ENCODE measurements around the gene GCNT4.

The GCNT4 gene

DNA sequence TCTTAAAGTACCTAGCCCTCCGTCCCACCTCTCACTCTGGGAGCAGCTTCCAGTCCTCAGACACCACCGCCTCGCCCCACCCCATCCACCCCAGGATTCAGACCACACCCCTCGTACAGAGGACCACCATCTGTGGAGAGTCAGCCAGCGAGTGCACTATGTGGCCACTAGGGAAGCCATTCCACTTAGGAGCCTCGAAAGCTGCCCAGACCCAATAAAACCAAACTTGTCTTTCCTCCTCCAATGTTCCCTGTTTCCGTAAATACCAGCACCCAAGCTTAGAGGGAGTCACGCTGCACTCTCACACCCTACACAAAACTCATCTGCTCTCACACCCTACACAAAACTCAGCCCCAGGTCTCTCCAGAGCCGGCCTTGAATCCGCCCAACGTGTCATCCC lies 1.9 kb downstream of the GCNT4 start:
- no peak for DNase-seq

DNA sequence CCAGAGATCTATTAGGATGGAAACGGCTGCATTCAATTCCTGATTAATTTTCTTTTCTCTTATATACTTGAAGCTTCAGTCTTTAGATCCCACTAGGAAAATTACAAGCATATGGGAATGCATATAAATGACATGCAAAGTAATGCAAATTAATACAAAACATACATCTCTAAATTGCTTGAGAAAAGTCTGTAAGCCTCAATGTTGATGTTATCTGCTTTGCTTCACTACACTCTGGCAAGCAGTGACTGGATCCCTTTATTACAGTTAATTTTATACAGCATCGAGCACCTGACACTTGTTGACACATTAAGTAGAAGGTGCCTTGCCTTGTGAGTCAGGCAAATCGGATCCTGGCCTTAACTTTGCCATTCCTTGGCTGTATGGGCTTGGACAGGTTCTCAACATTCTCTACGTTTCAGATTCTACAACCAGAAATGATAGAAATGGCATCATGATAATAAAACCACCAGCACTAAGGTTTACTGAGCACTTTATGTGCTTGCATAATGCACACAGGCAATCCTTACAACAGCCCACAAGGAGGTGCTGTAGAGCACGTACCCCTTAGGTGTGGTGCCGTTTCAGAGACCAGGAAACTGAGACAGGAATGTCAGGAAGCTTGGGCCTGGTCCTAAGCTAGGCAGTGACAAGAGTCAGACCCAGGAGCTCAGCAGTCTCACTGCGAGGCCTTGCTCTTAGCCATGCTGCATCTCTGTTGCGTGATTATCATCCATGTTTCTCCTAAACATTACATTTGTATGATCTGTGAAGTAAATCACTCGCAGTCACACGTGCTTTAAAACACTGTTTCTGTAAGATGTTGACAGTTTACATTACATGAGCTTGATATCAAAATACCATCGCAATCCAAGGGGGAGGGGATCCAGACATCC lies 2.7 kb downstream of the GCNT4 start:
- peak in 3 of 4 experiments; percentile 4 to 52 (median 42) for DNase-seq

DNA sequence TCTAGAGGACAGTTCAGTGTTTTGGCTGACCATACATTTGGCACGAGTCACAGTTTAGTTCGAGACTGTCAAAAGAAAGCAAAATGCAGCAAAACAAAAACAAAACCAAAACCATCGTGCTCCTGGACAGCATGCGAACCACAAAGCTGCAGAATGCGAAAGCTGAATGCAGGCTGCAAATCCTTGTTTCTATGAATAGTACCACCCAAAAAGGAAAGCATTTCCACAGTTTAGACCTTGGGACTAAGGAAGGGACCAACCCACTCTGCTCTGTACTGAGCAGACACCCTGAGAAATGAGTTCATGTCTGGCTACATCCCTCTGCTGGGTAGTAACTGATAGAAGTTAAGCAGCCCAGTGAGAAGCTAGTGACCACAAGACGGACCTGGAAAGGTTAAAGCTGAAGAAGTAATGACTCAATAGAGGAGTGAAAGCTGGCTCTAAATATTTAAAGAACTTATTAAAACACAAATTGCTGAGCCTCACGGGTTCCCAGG lies 3.9 kb downstream of the GCNT4 start:
- DNase-seq: no peak

DNA sequence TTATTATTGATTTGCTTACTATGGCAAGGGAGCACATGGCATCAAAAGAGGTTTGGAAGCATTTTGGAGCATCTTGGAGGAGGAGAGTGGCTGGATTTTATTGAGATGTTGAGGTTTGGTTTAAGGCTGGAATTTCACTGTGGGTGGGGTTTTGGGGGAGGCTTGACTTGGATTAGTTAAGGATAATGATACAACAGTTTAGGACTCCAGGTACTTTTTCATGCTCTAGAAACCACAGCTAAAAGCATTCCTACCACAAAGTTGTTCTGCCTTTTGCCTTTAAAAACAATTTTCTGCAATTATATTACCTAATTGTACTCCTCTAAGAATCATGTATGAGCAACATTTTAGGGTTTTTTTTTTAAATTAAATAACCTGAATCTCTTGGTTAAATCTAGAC lies 5.0 kb downstream of the GCNT4 start:
- DNase-seq: no peak

DNA sequence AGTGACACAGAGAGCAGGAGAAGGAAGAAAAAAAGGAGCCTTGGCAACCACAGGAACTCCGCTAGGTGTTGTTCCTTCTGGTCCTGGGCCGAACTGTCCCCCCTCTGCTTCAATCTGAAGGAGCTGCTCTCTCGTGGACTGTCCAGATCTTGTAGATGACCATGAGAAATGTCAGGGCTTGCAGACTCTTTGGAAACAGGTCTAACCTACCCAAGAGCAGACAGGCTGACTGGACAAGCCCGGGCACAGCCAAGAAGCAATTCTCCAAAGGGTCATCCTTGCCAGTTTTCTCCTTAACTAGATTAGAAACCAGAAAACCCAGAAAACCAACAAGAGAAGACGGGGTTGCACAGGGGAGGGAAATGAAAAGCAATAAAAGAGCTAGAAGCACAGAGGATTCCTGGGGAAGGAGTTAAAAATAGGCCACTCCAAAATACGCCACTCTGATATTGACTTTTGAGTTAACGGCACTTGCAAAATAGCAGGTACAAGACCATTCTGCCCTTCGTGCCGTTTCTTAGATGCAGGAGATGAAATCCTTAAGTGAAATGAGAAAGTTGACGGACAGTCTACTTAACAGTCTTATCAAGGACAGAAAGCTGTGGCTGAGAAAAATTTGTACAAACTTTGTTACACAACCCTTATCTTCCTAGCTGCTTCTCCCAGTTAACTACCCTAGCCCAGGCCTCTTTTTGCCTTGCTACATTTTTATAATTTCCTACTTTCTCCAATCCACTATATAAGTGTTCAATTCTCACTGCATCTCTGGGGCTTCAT lies 5.8 kb downstream of the GCNT4 start:
- no peak for DNase-seq

DNA sequence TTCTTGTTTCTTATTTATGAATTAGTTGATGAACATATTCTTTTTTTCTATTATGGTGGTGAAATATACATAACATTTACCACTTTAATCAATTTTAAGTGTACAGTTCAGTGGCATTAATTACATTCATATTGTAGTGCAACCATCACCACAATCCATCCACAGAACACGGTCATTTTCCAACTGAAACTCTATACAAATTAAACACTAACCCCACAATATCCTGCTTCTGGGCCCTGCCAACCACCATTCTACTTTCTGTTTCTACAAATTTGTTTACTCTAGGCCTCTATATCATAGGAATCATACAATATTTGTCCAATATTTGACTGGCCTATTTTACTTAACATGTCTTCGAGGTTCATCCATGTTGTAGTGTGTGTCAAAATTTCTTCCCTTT lies 7.3 kb downstream of the GCNT4 start:
- no peak for DNase-seq

DNA sequence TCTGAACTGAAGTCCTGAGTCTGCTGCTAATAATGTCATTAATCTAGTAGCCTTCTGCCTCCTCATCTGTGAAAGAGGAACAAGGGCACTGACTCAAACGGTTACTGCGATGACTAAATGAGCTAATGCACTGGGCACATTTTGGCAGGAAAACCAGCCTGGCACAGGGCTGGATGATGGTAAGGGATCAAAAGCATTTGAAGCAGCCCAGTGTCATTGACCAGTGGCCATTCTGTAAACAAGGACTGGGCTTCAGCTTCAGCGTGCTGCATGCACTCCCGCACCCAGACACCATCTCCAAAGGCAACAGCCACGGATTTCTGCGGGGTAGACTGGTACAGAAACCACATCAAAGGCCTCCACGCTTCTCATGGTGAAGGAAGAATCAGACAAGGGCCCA lies 8.0 kb downstream of the GCNT4 start:
- DNase-seq: no peak

DNA sequence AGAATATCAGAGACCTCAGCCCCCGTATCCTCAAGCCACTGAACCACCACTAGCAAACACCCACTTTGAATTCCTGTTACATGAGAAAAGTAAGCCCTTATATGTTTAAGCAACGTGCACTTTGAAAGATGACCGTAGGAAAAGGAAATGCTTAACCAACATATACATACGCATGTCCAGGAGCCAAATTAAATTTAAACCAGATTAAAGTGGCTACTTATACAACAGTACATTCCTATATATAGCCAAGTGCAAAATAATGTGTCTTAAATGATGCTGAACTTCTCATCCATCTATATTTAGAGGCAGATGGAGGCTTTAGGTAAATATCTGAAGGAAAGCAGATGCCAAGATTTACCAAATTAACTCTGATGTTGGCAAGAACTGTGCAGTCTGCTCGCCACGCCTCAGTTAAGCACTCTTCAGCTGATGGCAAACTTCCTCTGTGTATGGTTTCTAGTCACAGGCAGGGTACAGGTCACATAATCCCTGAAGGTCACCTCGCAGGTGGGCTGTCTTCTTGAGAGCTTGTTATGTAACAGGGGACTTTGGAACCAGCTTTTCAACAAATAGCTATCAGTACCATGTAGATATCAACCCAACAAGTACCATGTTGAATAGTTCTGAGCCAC lies 8.6 kb downstream of the GCNT4 start:
- no peak for DNase-seq

DNA sequence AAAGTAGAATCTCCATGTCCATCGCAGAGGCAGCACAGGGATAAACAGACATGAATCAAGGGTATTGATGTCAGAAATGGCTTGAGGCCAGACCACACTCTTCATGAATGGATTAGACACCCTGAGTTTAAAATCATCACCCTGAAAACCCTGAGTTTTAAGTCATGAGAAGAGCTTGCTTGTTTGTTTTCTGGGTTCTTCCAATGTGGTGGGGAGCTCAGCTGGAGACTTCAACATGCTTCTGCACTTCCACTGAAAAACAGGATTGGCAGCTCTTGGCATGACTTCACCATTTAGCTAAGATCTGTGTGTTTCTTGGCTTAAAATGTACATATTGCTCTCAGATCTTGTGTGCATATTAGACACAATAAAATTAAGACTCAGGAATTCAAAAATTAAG lies 9.8 kb downstream of the GCNT4 start:
- DNase-seq: no peak

DNA sequence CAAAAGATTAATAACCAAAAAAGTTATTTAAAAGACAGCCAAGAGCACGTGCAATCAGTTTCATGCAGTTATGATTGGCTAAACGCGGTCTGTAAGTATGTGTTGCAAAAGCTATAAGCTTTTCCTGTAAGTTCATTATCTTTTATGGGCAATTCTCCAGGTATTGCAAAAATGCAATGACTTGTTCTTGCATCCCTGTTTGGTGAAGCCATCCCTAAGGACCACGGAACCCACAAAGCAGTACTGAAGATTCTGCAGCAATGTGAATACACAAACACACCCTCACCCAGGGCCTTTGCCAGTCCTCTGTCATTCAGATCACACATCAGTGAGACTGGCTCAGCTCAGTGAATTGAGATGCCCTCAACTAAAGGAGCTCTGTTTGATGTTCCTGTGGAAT lies 11.4 kb downstream of the GCNT4 start:
- DNase-seq: no peak

DNA sequence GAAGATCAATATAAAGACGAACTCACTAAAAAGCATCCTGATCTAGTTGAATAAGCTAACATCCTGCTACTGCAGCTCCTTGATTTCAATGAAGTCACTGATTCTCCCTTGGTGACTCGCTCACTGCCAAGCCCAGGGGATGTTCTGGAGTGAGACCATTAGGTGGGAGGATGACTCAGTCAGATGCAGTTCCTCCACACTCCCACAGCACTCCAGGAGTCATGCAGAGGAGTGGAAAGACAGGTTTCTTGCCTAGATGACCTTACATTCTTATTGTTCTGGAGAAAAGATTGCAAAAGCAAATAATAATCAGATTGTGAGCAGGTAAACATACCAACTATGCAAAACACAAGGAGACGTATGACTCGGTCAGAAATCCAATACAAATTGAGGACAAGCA lies 15.3 kb downstream of the GCNT4 start:
- no peak for DNase-seq

DNA sequence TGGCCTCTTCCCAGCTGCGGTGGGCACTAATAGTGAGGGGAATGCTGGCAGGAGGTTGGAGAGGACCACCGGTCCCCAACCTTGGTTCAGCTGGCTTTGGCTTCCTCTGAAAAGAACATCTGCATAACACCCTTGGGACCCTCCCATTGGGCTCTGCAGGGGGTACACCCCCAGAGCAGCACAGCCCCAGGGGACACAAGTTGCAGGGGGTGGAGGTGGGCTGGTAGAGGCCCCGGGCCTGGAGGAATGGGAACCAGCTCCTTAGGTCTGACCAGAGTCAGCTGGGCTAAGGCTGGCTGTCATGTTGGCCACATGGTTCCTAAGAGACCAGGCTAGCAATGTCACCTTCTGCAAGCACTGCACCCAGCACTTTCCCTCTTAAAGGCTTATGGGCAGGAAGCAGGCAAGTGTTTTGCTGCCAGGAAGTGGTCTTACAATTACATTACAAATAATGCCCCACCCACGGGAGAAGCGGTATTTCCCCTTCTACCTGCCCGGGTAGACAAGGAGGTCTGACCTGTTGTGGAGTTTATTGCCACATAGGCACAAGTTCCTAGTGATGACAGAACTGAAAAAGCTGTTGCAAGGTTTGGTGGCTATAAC lies 18.1 kb downstream of the GCNT4 start:
- peak in 2 of 4 experiments; percentile 6 to 16 for DNase-seq

DNA sequence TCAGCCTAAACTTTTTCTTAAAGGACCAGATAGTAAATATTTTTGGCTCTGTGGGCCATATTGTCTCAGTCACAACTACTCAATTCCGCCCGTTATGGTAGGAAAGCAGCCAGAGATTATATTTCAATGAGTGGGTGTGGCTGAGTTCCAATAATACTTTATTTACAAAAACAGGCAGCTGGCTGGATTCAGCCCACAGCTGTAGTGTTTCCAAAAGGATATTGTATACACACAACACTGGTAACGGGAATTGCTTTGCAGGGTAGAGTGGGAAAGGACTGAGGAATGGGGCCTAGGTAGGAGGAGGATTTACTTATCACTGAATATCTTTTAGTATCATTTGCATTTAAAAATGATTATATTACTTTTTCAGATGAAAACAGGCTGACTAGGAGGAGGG lies 21.0 kb downstream of the GCNT4 start:
- no peak for DNase-seq

DNA sequence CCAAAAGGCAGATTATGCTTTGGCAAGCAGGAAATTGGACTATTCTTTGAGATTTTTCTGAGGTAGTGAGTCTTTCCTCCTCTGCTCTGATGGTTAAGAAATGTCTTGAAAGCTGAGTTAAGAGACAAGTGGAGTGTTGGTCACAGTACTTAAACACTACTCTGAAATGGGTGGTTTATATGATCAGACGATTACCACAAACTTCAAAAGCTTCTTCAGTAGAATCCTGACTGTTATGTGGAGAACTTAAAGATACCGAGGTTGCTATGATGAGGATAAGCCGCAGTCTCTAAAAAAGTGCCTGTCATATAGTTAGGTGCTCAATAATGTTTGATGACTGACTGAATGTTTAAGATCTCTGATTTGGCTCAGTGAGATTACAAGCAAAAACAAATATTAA lies 24.3 kb downstream of the GCNT4 start:
- DNase-seq: no peak

DNA sequence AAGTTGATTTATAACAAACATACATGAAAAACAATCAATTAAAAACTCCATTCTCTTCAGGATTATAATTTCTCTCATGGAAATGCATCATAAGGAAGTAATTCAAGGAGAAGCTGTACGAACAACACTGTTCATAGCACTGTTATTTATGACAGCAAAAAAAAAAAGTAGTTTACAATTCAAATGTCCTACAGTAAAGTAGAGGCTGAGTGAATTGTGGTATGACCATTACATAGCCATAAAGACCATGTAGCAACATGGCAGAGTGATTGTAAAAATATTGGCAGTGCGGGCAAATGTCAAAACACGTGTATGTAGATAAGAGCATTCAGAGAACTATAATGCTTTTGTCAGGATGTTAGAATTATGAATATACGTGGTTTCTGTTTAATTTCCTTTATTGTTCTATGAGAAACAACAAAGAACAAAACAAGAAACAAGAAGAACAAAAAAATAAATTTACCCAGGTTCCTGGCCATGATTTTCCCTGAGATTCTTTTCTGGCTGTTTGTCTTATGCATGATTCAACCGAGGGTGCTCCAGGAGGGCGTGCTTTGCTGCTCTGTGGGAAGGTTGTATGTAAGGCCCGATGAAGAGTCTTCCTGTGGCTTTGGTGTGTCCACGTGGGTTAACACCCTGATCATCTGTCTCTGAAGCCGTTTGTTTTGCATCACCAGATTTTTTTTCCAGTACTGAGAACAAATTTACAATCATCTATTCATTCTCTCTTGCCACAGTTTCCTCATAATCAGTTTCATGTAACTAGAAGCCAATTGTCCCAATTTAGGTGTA lies 28.8 kb downstream of the GCNT4 start:
- no peak for DNase-seq

DNA sequence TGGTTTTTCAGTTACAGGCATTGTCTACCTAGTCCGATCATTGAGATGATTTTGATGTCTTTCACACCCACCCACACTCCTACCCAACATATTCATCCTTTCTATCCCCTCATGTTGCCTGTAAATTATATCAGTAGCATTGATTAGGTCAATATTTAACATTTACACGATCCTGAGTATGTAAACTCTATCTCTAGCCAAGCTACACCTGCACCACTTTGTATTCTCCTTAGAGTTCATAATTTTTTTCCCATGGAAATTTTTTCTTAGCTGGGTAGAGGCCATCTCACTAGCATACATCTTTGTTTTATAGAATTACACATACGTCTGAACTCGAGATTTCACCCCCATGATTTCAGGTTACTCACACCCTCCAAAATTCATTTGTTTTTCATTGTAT lies 30.6 kb downstream of the GCNT4 start:
- DNase-seq: no peak

DNA sequence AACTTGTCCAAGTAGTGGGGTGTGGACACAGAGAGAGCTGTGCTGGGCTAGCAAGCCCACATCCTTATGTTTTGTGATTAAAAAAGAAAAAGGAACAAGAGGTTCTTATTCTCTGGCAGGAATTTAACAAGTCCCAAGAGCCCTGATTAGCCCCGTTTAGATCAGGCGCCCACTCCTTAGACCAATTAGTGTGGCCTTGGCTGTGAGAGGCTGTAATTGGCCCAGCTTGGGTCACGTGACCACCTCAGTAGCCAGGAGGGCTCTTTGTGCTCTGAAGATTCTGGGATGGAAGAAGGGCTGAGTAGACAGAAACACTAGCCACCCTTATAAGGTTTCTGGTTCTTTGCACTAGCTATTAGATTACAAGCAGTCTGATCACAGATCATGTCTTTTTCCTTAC lies 31.1 kb downstream of the GCNT4 start:
- DNase-seq: no peak

DNA sequence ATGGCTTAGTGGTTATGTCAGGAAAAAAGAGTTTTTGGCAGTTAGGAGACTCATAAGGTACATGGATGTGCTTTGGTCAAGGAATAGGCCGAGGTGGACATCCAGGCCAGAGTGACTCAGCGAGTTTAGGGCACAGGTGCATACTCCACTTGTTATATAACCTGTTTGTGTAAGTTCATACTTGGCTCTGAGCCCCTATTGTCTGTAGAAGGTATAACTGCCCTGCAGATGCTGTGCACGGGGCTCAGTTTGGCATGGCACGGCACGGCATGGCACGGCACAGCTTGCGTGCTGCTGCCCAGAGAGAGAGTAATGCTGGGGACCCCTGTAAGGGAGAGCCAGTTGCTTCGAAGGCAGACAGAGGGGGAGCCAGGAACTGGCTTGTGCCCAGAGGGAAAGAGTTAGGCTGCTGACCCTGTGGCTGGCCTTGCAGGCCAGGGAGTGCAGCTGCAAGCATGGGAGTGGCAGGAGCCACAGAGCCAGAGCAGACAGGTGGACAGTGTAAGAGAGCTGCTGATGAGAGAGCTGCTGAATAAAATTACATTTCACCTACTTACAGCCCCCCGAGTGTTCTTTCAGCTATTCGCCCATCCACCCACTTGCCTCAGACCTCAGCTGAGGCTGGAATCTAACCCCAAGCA lies 32.2 kb downstream of the GCNT4 start:
- DNase-seq: no peak

DNA sequence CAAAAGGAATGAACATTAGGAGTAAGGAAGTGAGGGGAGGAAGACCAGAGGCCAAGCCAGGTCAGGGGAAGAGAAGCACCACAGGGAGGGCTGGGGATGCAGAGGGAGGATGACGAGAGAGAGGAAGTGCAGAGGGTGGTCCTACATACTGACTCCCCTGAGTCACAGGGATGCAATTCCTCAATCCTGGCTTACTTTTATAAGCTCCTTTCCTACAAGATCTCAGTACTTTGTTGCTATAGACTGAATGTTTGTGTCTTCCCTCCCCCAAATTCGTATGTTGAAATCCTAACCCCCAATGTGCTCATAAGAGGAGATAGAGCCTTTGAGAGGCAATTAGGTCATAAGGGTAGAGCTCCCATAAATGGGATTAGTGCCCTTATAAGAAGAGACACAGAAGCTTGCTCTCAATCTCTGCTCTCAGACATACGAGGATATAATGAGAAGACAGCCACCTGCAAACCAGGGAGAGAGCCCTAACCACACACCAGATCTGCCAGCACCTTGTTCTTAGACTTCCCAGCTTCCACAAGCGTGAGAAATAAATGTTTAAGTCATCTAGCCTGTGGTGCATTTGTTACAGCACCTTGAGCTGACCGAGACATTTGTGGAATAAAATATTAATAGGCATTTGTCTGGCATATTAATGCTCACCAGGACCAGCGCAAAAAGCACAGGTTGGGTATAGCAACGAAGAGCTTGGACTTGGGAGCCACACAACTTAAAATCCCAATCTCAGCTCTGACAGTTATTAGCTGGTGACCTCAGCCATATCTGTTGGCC lies 33.4 kb downstream of the GCNT4 start:
- no peak for DNase-seq

DNA sequence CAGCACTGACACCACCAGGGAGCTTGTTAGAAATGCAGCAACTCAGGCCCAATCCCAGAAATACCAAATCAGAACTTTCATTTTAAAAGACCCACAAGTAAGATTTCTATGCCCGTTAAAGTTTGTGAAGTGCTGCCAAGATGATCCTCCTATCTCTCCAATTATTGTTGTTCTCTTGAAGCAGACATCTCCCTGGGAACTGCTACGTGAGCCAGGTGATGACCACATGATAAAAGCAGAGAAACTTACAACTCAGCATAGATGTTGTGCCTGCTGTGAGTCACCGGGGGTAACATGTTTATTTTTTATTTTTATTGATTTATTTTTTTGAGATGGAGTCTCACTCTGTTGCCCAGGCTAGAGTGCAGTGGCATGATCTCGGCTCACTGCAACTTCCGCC lies 34.4 kb downstream of the GCNT4 start:
- DNase-seq: no peak

DNA sequence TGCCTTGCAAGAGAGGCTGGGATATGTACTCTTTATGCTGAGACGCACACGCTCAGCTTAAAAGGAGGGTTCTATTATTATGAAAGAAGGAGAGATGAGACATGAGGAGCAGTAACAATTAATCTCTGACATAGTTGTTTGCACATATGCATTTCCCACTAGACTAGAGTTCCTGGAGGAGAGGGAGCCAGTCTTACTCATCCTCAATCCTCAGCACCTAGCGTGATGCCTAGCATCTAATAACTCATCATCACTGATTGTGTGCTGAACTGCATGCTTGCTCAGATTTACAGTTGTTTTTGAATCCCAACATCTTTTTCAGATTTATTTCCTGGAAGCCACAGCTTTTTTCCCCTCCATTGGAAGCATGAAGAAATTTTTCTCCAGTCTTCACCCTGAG lies 35.5 kb downstream of the GCNT4 start:
- no peak for DNase-seq
